HEK293T (cell line): ENCODE measurements around the gene UNC13C.

Experiments used
- FOXM1 ChIP-seq: fragments of 450-650 bp; IDR thresholded peaks from 2 replicates; pipeline ENCODE4 v1.6.1; 2017; ENCODE audit warnings: mild to moderate bottlenecking, borderline replicate concordance
- TARDBP ChIP-seq: fragments of 450-650 bp; IDR thresholded peaks from 2 replicates; pipeline ENCODE4 v1.6.1; 2016

DNA sequence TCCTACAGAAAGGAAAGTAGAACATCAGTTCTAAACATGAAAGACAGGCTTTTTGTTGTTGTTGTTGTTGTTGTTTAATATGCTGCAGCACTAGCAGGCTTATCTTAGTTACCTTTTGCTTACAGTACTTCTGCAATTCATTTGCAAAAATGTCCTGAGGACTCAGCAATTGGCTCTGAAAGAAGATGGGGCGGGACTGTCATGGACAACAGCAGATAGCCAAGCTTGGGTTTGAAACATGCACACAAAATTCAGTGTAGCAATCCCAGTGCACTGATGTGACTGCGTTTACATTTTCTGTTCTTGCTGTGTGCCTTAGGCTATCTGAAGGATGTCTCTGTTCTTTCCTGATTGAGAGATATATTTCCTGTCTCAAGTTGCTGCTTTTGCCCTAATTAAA, 9.2 kb downstream of the UNC13C start:
- TF ChIP-seq TARDBP (no peak), FOXM1 (no peak)
